Measurements from ENCODE around the gene HNF1B.

Gene HNF1B

GRCh38 chr17:37737971-37738370 is 6.9 kb downstream of the HNF1B start:
- no peak overlapping the region for H3K9ac ChIP-seq
- peaks cover 17% of the 10 kb centered on the region for H4K20me1 ChIP-seq
- H3K27me3 ChIP-seq: peaks cover 39% of the 10 kb centered on the region
- no peaks in the 10 kb centered on the region for H3K4me1 ChIP-seq
- no peaks in the 10 kb centered on the region for H3K36me3 ChIP-seq
- H3K4me2 ChIP-seq: no peak overlapping the region
- no peak for TF ChIP-seq Cebpa-rat (IDR thresholded peaks at IDR 0.05)
- H3K4me3 ChIP-seq: no peak overlapping the region
- peaks cover 14% of the 10 kb centered on the region for H3K9me3 ChIP-seq
- H3K27ac ChIP-seq: no peak overlapping the region

- Histone ChIP-seq H3K9ac (no peak overlapping the region), H3K27me3 (peaks cover 30% of the 10 kb centered on the region), H3K36me3 (no peaks in the 10 kb centered on the region), H3K4me1 (peaks cover 3% of the 10 kb centered on the region), H3K4me3 (no peak overlapping the region), H3K4me2 (no peak overlapping the region), H3K27ac (no peak overlapping the region), H3K9me3 (peaks cover 5% of the 10 kb centered on the region), H4K20me1 (peaks cover 8% of the 10 kb centered on the region)
- no peak for TF ChIP-seq Cebpa-rat (IDR thresholded peaks at IDR 0.05)
Observed at GRCh38 chr17:37737081-37737480, 7.8 kb downstream of the HNF1B start.

GRCh38 chr17:37736428-37736827 is 8.4 kb downstream of the HNF1B start:
- H4K20me1 ChIP-seq: peaks cover 2% of the 10 kb centered on the region
- H3K4me2 ChIP-seq: no peak overlapping the region
- H3K9ac ChIP-seq: no peak overlapping the region
- H3K4me3 ChIP-seq: no peak overlapping the region
- H3K4me1 ChIP-seq: peaks cover 7% of the 10 kb centered on the region
- H3K9me3 ChIP-seq: no peaks in the 10 kb centered on the region
- no peak overlapping the region for H3K27ac ChIP-seq
- TF ChIP-seq Cebpa-rat (IDR thresholded peaks at IDR 0.05): no peak
- no peaks in the 10 kb centered on the region for H3K36me3 ChIP-seq
- peaks cover 24% of the 10 kb centered on the region for H3K27me3 ChIP-seq

- Histone ChIP-seq H3K9ac (no peak overlapping the region), H3K4me2 (no peak overlapping the region), H3K27ac (no peak overlapping the region), H4K20me1 (no peaks in the 10 kb centered on the region), H3K4me1 (peaks cover 7% of the 10 kb centered on the region), H3K9me3 (no peaks in the 10 kb centered on the region), H3K27me3 (peaks cover 11% of the 10 kb centered on the region), H3K36me3 (no peaks in the 10 kb centered on the region), H3K4me3 (no peak overlapping the region)
- TF ChIP-seq Cebpa-rat (IDR thresholded peaks at IDR 0.05): no peak
Observed at GRCh38 chr17:37735165-37735564, 9.7 kb downstream of the HNF1B start.

- Histone ChIP-seq H3K9me3 (no peaks in the 10 kb centered on the region), H3K4me3 (no peak overlapping the region), H3K27ac (no peak overlapping the region), H3K27me3 (no peaks in the 10 kb centered on the region), H3K4me1 (peaks cover 7% of the 10 kb centered on the region), H4K20me1 (no peaks in the 10 kb centered on the region), H3K36me3 (no peaks in the 10 kb centered on the region), H3K4me2 (peak overlapping the region; percentile 23; the same call in 1 of the 2 replicates), H3K9ac (no peak overlapping the region)
- TF ChIP-seq Cebpa-rat (IDR thresholded peaks at IDR 0.05): no peak
Observed at GRCh38 chr17:37732316-37732715, 12.5 kb downstream of the HNF1B start.

GRCh38 chr17:37731056-37731455 is 13.8 kb downstream of the HNF1B start:
- no peaks in the 10 kb centered on the region for H3K36me3 ChIP-seq
- no peak overlapping the region for H3K4me3 ChIP-seq
- H3K27ac ChIP-seq: no peak overlapping the region
- peaks cover 7% of the 10 kb centered on the region for H3K4me1 ChIP-seq
- H3K27me3 ChIP-seq: no peaks in the 10 kb centered on the region
- no peak for TF ChIP-seq Cebpa-rat (IDR thresholded peaks at IDR 0.05)
- H3K9ac ChIP-seq: no peak overlapping the region
- H3K4me2 ChIP-seq: no peak overlapping the region
- H3K9me3 ChIP-seq: no peaks in the 10 kb centered on the region
- no peaks in the 10 kb centered on the region for H4K20me1 ChIP-seq

GRCh38 chr17:37729905-37730304 is 15.0 kb downstream of the HNF1B start:
- Histone ChIP-seq H3K4me2 (no peak overlapping the region), H3K9me3 (no peaks in the 10 kb centered on the region), H3K9ac (no peak overlapping the region), H3K36me3 (no peaks in the 10 kb centered on the region), H3K4me1 (peaks cover 7% of the 10 kb centered on the region), H3K27ac (no peak overlapping the region), H3K27me3 (no peaks in the 10 kb centered on the region), H3K4me3 (no peak overlapping the region), H4K20me1 (no peaks in the 10 kb centered on the region)
- TF ChIP-seq Cebpa-rat (IDR thresholded peaks at IDR 0.05): no peak

GRCh38 chr17:37726891-37727675 is 17.8 kb downstream of the HNF1B start:
- H3K27me3 ChIP-seq: no peaks in the 10 kb centered on the region
- no peak overlapping the region for H3K9ac ChIP-seq
- no peak for TF ChIP-seq Cebpa-rat (IDR thresholded peaks at IDR 0.05)
- no peaks in the 10 kb centered on the region for H4K20me1 ChIP-seq
- no peaks in the 10 kb centered on the region for H3K36me3 ChIP-seq
- no peak overlapping the region for H3K27ac ChIP-seq
- peaks cover 5% of the 10 kb centered on the region for H3K4me1 ChIP-seq
- H3K9me3 ChIP-seq: no peaks in the 10 kb centered on the region
- H3K4me3 ChIP-seq: no peak overlapping the region
- H3K4me2 ChIP-seq: no peak overlapping the region

- H3K4me2 ChIP-seq: no peak overlapping the region
- no peaks in the 10 kb centered on the region for H3K36me3 ChIP-seq
- no peak for TF ChIP-seq Cebpa-rat (IDR thresholded peaks at IDR 0.05)
- H3K9me3 ChIP-seq: no peaks in the 10 kb centered on the region
- H3K27ac ChIP-seq: no peak overlapping the region
- no peaks in the 10 kb centered on the region for H3K4me1 ChIP-seq
- no peaks in the 10 kb centered on the region for H4K20me1 ChIP-seq
- H3K9ac ChIP-seq: no peak overlapping the region
- H3K27me3 ChIP-seq: no peaks in the 10 kb centered on the region
- no peak overlapping the region for H3K4me3 ChIP-seq
Observed at GRCh38 chr17:37726248-37726647, 18.6 kb downstream of the HNF1B start.

- H3K27me3 ChIP-seq: no peaks in the 10 kb centered on the region
- no peak overlapping the region for H3K4me2 ChIP-seq
- H3K9me3 ChIP-seq: no peaks in the 10 kb centered on the region
- no peak overlapping the region for H3K9ac ChIP-seq
- no peak overlapping the region for H3K27ac ChIP-seq
- H4K20me1 ChIP-seq: no peaks in the 10 kb centered on the region
- no peaks in the 10 kb centered on the region for H3K36me3 ChIP-seq
- H3K4me1 ChIP-seq: no peaks in the 10 kb centered on the region
- no peak overlapping the region for H3K4me3 ChIP-seq
- no peak for TF ChIP-seq Cebpa-rat (IDR thresholded peaks at IDR 0.05)
Observed at GRCh38 chr17:37725601-37726146, 19.2 kb downstream of the HNF1B start.

Data from BLaER1 (cell line).